Stimulated activated CD8-positive, alpha-beta memory T cell treated with anti-CD3 and anti-CD28 coated beads, Interleukin-7, amount 100 ng/mL, for 48 hours (primary cell): ENCODE data around the gene MKNK1.

Experiments
- DNase-seq, 2 donors: peaks; one replicate each; pipeline ENCODE4 v3.0.0-alpha.2; 2020; ENCODE audit warnings: low read depth in 1 of 2; ENCODE audit errors: extremely low read depth in 1 of 2

MKNK1 gene

DNA sequence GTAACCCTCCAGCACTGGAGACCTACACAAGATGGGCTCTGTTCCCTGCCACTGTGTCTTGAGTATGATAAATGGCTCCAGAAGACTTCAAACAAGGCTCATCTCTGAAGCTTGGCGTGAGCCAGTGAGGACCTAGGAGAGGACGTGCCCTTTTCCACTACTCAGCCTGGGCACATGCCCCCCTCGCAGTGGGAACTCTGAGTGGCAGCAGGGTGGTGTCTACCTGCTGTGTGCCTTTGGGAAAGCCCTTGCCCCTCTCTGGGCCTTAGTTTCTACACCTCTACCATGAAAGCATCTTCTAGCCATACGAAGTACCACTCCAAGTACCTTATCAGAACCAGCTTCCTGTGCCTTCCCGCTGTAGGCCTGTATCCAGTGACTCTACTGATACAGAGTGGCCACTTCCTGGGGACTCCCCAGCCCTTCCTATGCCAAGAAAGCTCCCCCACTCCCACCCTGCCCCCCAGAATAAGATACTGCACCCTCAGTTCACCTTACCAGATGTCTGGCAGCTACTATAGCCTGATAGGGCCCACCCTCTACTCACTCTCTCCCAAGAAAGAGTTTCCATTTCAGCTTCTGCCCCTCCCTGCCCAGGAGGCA is 15.7 kb upstream of the MKNK1 start:
- DNase-seq = no peak

DNA sequence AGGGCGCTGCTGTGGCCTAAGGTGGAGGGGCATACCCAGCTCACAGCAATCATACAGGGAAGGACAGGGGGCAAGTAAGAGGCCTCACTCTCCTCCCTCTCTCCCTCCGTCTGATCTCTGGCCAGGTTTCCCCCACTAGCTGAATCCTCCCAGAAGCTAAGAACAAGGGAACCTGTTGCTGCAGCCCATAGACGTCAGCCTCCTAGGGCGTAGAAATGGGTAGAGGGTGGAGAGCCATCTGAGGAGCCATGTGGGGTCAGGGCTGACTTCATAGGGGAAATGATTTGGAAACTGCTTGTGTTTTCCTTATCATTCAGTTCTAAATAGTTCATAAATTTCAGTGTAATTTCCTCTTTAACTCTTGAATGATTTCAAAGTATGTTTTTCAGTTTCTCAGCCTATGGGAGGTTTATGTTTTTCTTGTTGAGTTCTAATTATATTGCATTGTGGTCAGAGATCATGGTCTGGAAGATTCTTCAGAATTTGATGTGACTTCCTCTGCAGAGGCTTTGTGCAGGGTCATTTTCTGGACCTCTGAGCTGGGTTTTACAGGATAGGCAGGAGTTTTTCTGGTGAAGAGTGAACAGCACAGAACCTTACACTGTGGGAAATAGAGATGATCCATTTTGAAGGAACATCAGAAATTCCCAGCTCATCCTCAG is 14.8 kb upstream of the MKNK1 start:
- no peak for DNase-seq

DNA sequence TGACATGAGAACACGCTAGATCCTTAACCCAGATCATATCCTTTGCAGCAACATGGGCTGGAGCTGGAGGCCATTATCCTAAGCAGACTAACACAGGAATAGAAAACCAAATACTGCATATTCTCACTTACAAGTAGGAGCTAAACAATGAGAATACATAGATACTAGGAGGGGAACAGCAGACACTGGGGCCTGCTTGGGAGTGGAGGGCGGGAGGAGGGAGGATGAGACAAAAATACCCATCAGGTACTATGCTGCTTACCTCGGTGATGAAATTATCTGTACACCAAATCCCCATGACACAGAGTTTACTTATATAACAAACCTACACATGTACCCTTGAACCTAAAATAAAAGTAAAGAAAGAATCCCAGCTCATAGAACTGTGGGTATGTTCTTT is 13.8 kb upstream of the MKNK1 start:
- DNase-seq = no peak

DNA sequence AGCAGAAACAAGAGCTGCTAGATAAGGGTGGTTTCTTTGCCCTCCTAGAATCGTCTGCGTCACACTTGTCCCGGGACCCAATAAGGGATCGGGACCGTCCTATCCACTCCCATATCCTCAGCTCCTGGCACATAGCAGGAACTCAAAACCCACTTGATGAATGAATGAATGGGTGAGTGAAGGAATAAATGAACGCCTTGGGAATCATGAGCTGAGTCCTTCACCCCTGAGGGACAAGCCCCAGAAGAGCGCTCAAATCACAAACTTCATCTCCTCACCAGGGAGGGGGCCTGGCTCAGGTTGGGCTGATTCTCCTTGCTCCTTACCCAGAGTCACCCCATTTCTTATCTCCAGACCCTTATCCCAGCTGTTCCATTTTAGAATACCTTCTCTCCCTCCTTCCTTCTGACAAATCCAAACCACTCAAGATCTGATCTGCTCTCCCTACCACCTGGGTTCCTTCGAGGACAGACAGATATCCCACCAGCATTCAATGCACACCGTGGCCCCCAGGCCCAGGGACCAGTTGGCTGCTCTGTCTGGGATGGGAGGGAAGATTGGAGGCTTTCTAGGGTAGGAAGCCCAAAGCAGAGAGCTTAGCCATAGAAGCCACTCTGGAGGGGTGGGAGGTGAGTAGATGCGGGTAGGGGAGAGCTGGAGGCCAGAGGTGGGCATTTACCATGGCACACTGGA is 13.2 kb upstream of the MKNK1 start:
- no peak for DNase-seq

DNA sequence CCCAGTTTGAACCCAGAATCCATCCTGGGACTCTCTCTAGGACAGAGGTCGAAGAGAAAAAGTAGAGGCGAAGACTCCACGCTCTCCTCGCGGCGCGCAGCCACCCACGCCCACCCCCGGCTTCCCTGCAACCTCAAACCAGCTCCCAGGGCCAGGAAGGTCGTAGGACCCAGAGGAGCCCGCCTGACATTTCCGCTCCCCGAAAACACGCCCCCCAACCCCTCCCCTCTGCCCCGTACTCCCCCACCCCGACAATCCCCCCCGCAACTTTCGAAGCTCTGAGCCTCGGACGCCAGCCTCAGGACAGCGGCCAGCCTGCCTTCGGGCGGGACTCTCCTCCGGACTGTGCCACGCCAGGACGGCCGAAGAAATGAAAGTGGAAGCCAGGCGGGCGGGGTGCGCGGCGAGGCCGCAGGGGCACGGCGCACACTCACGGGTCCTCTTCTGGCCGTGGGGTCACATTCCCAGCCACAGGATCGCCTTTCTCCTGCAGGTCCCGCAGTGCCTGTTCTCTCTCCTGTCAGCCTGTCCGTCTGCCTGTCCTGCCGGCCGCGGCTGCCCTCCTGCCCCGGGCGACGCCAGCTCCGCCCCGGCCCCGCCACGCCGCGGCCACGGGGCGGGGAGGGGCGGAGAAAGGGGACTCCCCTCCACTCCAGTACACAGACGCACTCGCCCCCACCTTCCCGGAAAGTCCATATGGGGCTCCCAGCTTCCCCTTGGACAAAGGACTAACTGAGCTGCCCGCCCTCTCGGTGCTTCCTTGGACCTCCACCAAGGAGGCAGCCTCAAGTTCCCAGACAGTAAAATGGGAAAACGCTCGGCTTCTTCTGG is 12.4 kb upstream of the MKNK1 start, which contains the start of gene MOB3C:
MOB3C (minus strand) TSS at position 535 of the 831 bp plus-strand sequence. CDS start 3,490 bp downstream, outside the sequence.
- peak; percentile 36 to 57 for DNase-seq

DNA sequence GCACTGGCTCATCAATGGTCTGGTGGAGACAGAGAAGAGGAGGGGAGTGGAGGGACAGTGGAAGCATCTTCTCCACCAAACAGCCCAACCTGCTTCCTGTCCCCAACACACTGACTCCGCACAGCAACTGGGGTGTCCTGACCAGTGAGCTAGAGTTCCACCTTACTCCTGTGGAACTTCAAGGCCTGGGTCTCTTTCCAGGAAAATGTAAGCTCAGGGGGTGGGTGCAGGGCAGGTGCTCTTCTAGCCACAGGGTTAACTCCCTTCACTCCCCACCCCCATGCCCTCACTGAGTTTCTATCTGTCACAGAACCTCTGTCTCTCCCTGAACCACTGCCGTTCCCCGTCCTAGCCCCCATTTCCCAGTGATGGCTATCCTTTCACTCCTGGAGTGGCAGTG is 11.7 kb upstream of the MKNK1 start:
- DNase-seq = peak in 1 of 2 donors; percentile 4

DNA sequence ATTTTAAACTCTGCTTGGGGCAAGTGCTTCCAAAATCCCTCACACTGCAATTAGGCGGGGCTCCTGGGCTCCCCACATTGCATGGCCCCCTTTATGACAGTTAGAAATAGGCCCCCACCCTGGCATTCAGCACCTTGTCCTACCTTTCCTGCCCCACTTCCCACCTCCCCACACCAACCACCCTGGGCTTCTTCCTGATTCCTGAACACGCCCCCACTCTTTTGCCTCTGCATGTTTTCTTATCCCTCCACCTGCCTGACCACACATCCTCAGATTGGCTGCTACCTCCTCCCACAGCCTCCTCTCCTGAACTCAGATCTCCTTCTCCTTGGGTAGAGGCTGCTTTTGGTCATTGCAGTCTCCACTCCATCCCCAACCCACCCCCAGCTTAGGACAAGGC is 11.0 kb upstream of the MKNK1 start:
- no peak for DNase-seq

DNA sequence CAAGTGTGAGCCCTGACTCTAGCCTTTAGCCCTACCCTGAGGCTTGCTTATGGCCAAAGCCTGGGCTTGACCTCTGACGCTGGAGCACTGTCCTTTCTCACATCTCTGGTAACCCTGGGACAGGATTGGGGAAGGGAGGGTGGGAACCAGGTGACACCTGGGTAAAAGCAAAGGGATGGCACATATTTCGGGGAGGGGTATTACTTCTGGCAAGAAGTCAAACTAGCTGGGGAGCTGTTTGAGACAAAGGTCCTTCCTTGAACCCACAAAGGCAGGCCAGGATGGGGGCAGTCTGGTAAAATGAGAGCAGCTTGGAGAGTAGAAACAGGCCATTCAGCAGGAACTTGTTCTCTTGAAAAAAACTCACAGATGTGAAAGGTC is 10.5 kb upstream of the MKNK1 start:
- DNase-seq = no peak

DNA sequence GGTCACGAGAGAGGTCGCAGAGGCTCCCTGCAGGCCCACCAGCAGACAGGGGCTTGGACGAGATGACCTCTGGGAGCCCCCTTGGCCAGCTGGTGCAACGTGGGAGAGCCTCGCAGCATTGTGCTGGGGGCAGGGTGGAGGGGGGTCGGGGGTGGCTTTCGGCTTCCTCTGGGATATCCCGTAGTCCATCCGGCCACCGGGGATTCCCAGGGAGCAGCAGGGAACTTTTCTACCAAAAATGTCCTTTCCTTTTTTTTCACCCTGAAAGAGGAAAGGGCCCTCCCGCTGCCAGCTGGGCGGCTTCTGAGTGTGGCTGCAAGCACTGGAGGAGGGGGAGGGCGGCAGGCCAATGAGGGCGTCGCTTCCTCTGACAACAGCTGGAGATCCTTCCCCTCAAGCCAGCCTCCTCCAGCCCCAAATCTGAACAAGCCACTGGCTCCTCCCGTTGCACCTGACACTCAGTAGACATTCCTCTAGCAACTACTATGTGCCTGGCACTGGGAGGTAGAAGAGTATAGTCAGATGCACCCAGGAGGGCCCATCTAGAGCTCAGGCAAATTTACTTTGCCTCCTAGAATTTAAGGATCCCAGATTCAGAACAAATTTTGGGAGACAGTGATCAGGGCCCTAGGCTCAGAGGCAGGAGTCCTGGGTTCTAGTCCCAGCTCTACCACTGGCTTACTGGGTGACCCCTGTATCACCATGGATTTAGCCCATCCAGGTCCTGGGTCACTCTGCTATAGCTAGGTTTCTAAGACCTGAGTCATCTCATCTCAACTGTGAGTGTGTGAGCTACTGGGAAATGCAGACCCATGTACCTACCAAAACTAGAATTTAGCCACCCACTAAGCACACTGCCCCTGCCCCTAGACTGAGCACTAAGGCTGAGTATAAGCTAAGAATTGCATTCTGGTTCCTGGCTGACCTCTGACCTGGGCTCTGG is 9.9 kb upstream of the MKNK1 start:
- DNase-seq = peak in 1 of 2 donors; percentile 10

DNA sequence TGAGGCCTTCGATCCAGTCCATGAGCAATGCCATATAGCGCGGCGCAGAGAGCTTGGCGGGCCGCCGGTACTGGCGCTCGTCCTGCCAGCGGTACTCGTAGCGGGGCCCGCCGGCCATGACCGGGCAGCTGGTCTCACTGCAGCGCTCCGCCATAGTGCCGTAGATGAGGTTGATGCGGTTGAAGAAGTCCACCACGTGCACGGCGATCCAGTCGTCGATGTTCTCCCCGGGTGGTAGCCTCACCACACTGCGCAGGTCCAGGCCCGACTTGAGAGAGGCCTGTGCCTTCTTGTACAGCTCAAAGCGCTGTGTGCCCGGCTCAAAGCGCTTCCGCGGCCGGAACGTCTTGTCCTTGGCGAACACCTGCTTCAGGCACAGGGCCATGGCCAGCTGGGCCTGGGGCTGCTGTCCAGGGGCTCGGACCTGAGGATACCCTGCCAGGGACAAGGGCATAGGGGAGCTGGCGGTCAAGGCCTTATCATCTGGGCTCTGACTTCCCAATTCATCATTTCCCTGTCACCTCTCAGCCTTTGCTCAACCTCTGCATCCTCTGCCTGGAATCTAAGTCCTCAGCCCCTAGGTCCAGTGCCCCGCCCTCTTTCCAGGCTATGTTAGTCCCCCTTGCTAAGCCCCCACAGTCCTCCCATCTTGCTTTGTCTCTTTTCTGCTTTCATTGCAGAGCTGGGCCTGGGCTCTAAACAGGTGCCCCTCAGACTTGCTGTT is 9.0 kb upstream of the MKNK1 start:
- no peak for DNase-seq

DNA sequence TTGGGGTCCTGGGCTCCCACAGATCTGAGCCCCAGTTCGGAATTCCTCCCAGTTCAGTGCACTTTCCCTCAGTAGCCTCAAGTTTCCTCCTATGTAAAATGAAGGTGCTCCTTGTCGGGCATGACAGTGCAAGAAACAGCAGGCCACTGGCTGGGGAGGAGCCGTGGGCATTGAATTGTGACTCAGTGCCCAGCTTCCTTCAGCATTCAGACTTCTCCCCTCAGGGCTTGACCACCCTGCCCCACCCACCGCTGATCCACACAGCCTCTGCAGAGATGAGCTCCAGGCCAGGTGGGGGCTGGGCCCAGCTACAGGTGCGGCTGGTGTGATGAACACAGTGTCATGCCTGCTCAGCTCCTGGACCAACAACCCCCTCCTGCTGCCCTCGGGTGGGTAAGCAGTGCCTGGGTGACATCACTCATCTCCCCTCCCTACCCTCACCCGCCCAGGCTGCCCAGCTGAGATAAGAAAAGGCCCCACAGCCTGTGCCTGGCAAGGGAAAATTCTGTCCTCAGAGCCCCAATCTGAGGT is 7.7 kb upstream of the MKNK1 start:
- no peak for DNase-seq

DNA sequence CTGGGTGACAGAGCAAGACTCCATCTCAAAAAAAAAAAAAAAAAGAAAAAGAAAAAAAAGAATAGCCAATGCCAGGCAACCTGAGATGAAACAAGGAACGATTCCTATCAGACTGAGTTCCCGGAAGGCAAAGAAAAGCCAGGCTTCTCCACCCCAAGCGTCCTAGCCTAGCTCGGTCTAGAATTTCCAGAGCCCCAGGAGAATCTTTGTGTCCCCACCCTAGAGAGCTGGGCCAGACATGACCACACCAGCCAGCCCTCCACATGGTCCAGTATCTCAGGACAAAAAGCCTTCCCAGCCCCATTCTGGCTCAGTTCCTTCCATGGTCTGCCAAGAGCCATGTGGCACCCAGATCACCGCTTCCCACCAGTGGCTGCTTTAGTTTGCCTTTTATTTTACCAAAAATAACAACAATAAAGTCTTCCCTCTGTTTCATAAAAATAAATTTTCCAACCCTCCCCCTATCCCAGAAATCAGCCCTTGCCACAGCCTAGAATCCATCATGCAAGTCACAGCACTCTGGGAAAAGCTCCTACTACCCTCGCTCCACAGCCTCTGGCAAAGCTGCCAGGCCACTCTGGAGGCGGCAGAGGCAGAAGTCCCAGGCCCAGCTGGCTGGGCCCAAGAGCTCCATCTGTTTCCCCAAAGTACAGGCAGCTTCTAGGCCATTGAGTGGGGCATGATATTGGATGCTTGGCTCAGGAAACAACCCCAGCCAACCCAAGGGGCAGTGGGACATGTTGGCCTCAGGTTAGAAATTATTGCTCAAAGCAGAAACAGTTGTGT is 3.5 kb upstream of the MKNK1 start:
- DNase-seq = no peak

DNA sequence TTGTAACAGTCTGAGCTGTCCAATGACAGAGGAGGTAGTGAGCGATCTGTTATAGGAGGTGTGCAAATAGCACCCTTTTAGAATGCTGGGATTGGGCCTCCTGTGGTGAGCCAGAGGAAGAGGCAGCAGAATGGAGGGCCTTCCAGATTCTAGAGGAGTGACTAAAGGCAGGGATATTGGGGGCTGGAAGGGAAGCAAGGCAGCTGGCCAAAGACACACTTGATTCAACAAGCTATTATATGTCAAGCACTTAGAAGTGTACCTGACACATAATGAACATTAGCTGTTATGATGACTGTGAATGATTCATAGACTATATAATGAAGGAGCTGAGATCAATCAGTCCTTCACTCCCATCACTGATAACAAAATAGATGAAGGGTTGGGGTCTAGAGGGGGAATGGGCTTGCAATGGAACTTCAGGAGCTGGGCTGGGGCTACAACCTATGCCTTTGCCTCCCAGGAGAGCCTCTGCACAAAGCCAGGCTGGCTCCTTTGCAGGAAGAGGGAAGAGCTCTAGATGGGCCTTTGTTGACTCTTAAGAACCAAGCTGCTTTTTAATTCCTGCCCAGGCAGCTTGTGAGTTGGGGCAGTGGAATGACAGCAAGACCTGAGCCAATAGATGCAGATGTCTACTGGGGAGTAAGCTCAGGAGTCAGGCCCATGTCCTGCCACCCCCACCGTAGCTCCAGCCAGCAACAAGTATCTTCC is 2.3 kb upstream of the MKNK1 start:
- no peak for DNase-seq

DNA sequence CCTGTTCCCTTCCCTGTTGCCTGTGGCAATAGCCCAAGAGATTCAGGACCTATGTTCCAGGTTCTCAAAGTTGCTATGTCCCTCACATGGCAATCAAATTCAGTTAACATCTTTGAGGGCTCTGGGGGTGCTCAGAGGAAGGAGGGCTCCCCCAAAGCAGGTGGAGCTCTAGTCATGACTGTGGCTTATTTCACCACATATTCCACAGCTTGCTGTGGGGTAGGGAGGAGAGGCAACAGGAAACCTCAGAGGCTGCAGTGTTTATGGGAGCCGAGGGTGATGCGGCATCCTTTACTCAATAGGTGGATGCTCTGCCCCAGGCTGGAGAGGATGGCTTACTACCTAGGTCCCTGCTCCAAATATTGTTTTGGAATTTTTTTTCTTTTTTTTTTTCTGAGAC is 1.2 kb upstream of the MKNK1 start:
- DNase-seq = no peak

DNA sequence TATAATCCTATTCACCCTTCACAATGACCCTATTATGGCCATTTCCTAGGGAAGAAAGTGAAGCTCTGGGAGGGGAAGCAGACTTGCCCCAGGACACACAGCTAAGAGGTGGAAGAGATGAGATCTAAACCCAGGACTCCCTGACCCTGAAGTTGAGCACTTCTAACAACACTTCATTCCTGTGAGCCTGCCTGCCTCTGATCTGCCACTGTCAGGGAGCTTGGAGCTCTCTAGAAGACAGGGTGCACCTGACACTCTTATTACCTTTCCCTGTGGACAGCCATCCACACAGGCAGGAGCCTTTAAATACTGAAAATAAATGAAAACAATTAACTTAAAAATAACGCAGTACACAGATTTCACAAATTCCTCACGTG is 599 bp downstream of the MKNK1 start:
- no peak for DNase-seq

DNA sequence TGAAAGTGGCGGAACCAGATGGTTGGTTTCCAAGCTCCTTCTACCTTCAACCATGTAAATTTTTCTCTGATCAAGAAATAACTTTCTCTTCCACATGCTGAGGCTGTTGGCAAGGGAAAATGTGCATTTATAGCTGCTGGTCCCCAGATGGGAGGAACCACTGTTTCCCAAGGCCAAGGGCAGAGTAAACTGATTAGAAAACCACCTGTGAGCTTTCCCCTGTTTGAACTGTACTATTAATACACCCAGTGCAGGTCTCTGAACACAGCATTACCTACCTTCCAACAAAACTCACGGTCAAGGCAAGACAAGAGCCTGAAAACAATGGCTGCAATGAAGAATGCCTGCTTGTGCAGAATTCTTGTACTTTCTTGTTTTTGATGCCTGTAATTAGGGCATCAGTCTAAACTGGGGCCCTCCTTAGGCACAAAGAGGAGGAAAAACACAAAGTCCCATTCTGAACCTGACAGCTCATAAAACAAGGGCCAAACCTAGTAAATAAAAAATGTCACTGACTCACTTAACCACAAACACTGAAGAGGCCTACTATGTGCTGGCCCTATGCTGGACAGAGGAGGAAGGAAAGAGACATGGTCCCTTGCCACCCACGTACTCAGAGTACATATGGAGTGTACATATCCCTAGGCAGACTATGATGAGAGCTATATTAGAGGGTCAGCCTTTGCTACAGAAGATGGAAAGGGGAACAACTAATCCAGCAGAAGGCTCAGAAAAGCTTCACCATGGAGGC is 2.6 kb downstream of the MKNK1 start:
- no peak for DNase-seq
